Heart left ventricle (tissue), 13 donors: Measurements from ENCODE around the gene NFATC1.

ENCODE experiments used
- POLR2A ChIP-seq, 2 donors: fragments of 450-650 bp; IDR thresholded peaks; one replicate each; pipeline ENCODE4 v1.6.1; 2017; ENCODE audit warnings: antibody characterized with exemption in 2 of 2, mild to moderate bottlenecking in 2 of 2, moderate library complexity in 2 of 2
- TF ChIP-seq, protein P1 (sequence below), 12 donors: fragments of 200-600 bp; sonication (generic) in 4 of 12; IDR thresholded peaks; one replicate each; pipeline versions ENCODE4 v1.5.0 to v1.8.0; 2018 to 2022; ENCODE audit warnings: antibody characterized with exemption in 12 of 12, mild to moderate bottlenecking in 5 of 12
- donor health status: ischemic (EF 13 %, LVEDD 7.1; RV severe dilation, severe dysfunction).
- donor health status: DM: no; HTN: yes; CAD: no.
- donor health status: DM: no; HTN: no; CAD: no.
- donor health status: ischemic (EF 25% LVEDD 6.9; RV normal size, moderate dysfunction).
- donor health status: ischemic (EF 25% LVEDD 5.7; RV mildly dilated, moderate dysfunction).
- donor health status: ischemic (EF 35%, LVEDD 5.7; RV mildly dilated, moderate dysfunction).
- donor health status: nonischemic (EF 11% LVEDD 7.7; RV severe dilation, severe dysfunction).
- donor health status: DM: yes; HTN: yes; CAD: no.
- donor health status: PGD.
- donor health status: ischemic (EF 29% LVEDD 5.4; RV normal size, mild dysfunction).
- donor health status: nonischemic (EF 23%, LVEDD 6.1; RV moderate dilation, normal function).

- TF ChIP-seq, protein P1, sequence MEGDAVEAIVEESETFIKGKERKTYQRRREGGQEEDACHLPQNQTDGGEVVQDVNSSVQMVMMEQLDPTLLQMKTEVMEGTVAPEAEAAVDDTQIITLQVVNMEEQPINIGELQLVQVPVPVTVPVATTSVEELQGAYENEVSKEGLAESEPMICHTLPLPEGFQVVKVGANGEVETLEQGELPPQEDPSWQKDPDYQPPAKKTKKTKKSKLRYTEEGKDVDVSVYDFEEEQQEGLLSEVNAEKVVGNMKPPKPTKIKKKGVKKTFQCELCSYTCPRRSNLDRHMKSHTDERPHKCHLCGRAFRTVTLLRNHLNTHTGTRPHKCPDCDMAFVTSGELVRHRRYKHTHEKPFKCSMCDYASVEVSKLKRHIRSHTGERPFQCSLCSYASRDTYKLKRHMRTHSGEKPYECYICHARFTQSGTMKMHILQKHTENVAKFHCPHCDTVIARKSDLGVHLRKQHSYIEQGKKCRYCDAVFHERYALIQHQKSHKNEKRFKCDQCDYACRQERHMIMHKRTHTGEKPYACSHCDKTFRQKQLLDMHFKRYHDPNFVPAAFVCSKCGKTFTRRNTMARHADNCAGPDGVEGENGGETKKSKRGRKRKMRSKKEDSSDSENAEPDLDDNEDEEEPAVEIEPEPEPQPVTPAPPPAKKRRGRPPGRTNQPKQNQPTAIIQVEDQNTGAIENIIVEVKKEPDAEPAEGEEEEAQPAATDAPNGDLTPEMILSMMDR (IDR thresholded peaks at IDR 0.05), result no peak
- TF ChIP-seq POLR2A (IDR thresholded peaks at IDR 0.05), result no peak
These were observed 137.4 kb downstream of the NFATC1 start for GRCh38 chr18:79533146-79533545.
